Central memory CD8-positive, alpha-beta T cell (primary cell): ENCODE data around the gene TMEM212.

Experiments
- ATAC-seq: fragments of 150-1000 bp; cut with Tn5 transposase; replicated peaks from 2 replicates; pipeline ENCODE4 v1.10.0; 2022; ENCODE audit warnings: mild to moderate bottlenecking, moderate FRiP score, moderate number of reproducible peaks; ENCODE audit not compliant: poor library complexity, severe bottlenecking; ENCODE audit errors: extremely low read depth
- DNase-seq, 2 donors: peaks; one replicate each; pipeline ENCODE4 v3.0.0; 2021; ENCODE audit warnings: low spot score in 2 of 2
- H3K27ac Mint-ChIP-seq: one replicate; pipeline ENCODE4 v1.8.0; 2022; ENCODE audit warnings: low read depth, mild to moderate bottlenecking, moderate library complexity, mixed read lengths
- H3K27me3 Mint-ChIP-seq: one replicate; pipeline ENCODE4 v1.8.0; 2022; ENCODE audit warnings: mixed read lengths
- H3K36me3 Mint-ChIP-seq: one replicate; pipeline ENCODE4 v1.8.0; 2022; ENCODE audit warnings: mild to moderate bottlenecking, moderate library complexity, mixed read lengths; ENCODE audit not compliant: insufficient read depth
- H3K4me1 Mint-ChIP-seq: one replicate; pipeline ENCODE4 v1.8.0; 2022; ENCODE audit warnings: mixed read lengths
- H3K4me3 Mint-ChIP-seq: one replicate; pipeline ENCODE4 v1.8.0; 2022; ENCODE audit warnings: mild to moderate bottlenecking, moderate library complexity, mixed read lengths
- H3K9me3 Mint-ChIP-seq: one replicate; pipeline ENCODE4 v1.8.0; 2022; ENCODE audit warnings: mixed read lengths

The TMEM212 gene

GRCh38 chr3:171842864-171843518, at the start of gene TMEM212:
Gene TMEM212 (plus strand): TSS chr3:171843349. CDS start chr3:171843384, 35 bp downstream.
- H3K27me3 Mint-ChIP-seq, result peaks cover 22% of the 10 kb centered on the region
- no peaks in the 10 kb centered on the region for H3K4me1 Mint-ChIP-seq
- no peak within 1 kb of the TSS for H3K4me3 Mint-ChIP-seq
- H3K27ac Mint-ChIP-seq, result no peak within 1 kb of the TSS
- DNase-seq, result no peak
- no peaks in the 10 kb centered on the region for H3K36me3 Mint-ChIP-seq
- ATAC-seq, result no peak
- H3K9me3 Mint-ChIP-seq, result no peaks in the 10 kb centered on the region

GRCh38 chr3:171796625-171797264, 46.4 kb upstream of the TMEM212 start:
- Mint-ChIP-seq H3K4me3 (no peak overlapping the region), H3K27me3 (peaks cover 2% of the 10 kb centered on the region), H3K4me1 (no peaks in the 10 kb centered on the region), H3K36me3 (no peaks in the 10 kb centered on the region), H3K9me3 (no peaks in the 10 kb centered on the region), H3K27ac (no peak overlapping the region)
- no peak for ATAC-seq
- DNase-seq, result no peak

- Mint-ChIP-seq H3K4me3 (no peak overlapping the region), H3K9me3 (no peaks in the 10 kb centered on the region), H3K36me3 (no peaks in the 10 kb centered on the region), H3K27me3 (peaks cover 7% of the 10 kb centered on the region), H3K27ac (no peak overlapping the region), H3K4me1 (no peaks in the 10 kb centered on the region)
- ATAC-seq (no peak), DNase-seq (no peak)
Observed at GRCh38 chr3:171797265-171797679, 45.9 kb upstream of the TMEM212 start.

- ATAC-seq, result no peak
- Mint-ChIP-seq H3K27me3 (peaks cover 13% of the 10 kb centered on the region), H3K4me1 (no peaks in the 10 kb centered on the region), H3K36me3 (no peaks in the 10 kb centered on the region), H3K9me3 (no peaks in the 10 kb centered on the region), H3K27ac (no peak overlapping the region), H3K4me3 (no peak overlapping the region)
- DNase-seq, result no peak
Observed at GRCh38 chr3:171797873-171798272, 45.3 kb upstream of the TMEM212 start.

GRCh38 chr3:171799501-171799900, 43.6 kb upstream of the TMEM212 start:
- Mint-ChIP-seq H3K27me3 (peaks cover 18% of the 10 kb centered on the region), H3K4me1 (no peaks in the 10 kb centered on the region), H3K36me3 (no peaks in the 10 kb centered on the region), H3K27ac (no peak overlapping the region), H3K9me3 (no peaks in the 10 kb centered on the region), H3K4me3 (no peak overlapping the region)
- ATAC-seq, result no peak
- DNase-seq, result no peak

GRCh38 chr3:171801738-171802589, 41.2 kb upstream of the TMEM212 start:
- no peak overlapping the region for H3K27ac Mint-ChIP-seq
- no peaks in the 10 kb centered on the region for H3K4me1 Mint-ChIP-seq
- DNase-seq, result no peak
- ATAC-seq, result no peak
- no peaks in the 10 kb centered on the region for H3K36me3 Mint-ChIP-seq
- H3K27me3 Mint-ChIP-seq, result peaks cover 18% of the 10 kb centered on the region
- no peaks in the 10 kb centered on the region for H3K9me3 Mint-ChIP-seq
- no peak overlapping the region for H3K4me3 Mint-ChIP-seq

GRCh38 chr3:171802590-171802956, 40.6 kb upstream of the TMEM212 start:
- Mint-ChIP-seq H3K27ac (no peak overlapping the region), H3K36me3 (no peaks in the 10 kb centered on the region), H3K27me3 (peaks cover 18% of the 10 kb centered on the region), H3K4me1 (no peaks in the 10 kb centered on the region), H3K4me3 (no peak overlapping the region), H3K9me3 (no peaks in the 10 kb centered on the region)
- ATAC-seq (no peak), DNase-seq (no peak)

- H3K36me3 Mint-ChIP-seq, result no peaks in the 10 kb centered on the region
- H3K4me1 Mint-ChIP-seq, result no peaks in the 10 kb centered on the region
- no peak overlapping the region for H3K27ac Mint-ChIP-seq
- no peaks in the 10 kb centered on the region for H3K9me3 Mint-ChIP-seq
- ATAC-seq (no peak), DNase-seq (no peak)
- H3K4me3 Mint-ChIP-seq, result no peak overlapping the region
- H3K27me3 Mint-ChIP-seq, result peaks cover 18% of the 10 kb centered on the region
Observed at GRCh38 chr3:171803044-171803443, 40.1 kb upstream of the TMEM212 start.

- H3K4me3 Mint-ChIP-seq, result no peak overlapping the region
- H3K9me3 Mint-ChIP-seq, result no peaks in the 10 kb centered on the region
- H3K27ac Mint-ChIP-seq, result no peak overlapping the region
Observed at GRCh38 chr3:171804618-171805389, 38.3 kb upstream of the TMEM212 start.

GRCh38 chr3:171805687-171806086, 37.5 kb upstream of the TMEM212 start:
- peaks cover 13% of the 10 kb centered on the region for H3K4me1 Mint-ChIP-seq

More at GRCh38 chr3:171804618-171805389, 38.3 kb upstream of the TMEM212 start:
- peaks cover 27% of the 10 kb centered on the region for H3K27me3 Mint-ChIP-seq
- no peaks in the 10 kb centered on the region for H3K36me3 Mint-ChIP-seq
- peaks cover 7% of the 10 kb centered on the region for H3K4me1 Mint-ChIP-seq
- DNase-seq (no peak), ATAC-seq (no peak)

GRCh38 chr3:171806200-171807128, 36.7 kb upstream of the TMEM212 start:
- Mint-ChIP-seq H3K27ac (no peak overlapping the region), H3K27me3 (peaks cover 42% of the 10 kb centered on the region), H3K9me3 (no peaks in the 10 kb centered on the region), H3K36me3 (no peaks in the 10 kb centered on the region), H3K4me1 (peaks cover 16% of the 10 kb centered on the region), H3K4me3 (no peak overlapping the region)
- no peak for DNase-seq
- no peak for ATAC-seq

More at GRCh38 chr3:171805687-171806086, 37.5 kb upstream of the TMEM212 start:
- no peak for DNase-seq
- ATAC-seq, result no peak
- Mint-ChIP-seq H3K27me3 (peaks cover 34% of the 10 kb centered on the region), H3K36me3 (no peaks in the 10 kb centered on the region), H3K27ac (no peak overlapping the region), H3K4me3 (no peak overlapping the region), H3K9me3 (no peaks in the 10 kb centered on the region)
